ENCODE data around the gene FRYL. TPM values are rescaled to one million over a fixed set of nuclear protein-coding genes. Genes with fewer than 3 reads are reported as not detected.
A peak's percentile ranks its signal among the peaks of the same experiment; 100 is the strongest.

FRYL gene
- total RNA-seq, 1 donor from 2014 or later, result 22.9 TPM

GRCh38 chr4:48634688-48635308 is 145.3 kb downstream of the FRYL start:
- no peak for ATAC-seq
- DNase-seq (ENCODE audit: low spot score), result no peak

- no peak for DNase-seq (ENCODE audit: low spot score)
- no peak for ATAC-seq
Measured at GRCh38 chr4:48633657-48634056, 146.4 kb downstream of the FRYL start.

- ATAC-seq, result no peak
- DNase-seq (ENCODE audit: low spot score), result no peak
Measured at GRCh38 chr4:48629458-48629857, 150.6 kb downstream of the FRYL start.

- ATAC-seq (no peak), DNase-seq (ENCODE audit: low spot score) (no peak)
Measured at GRCh38 chr4:48623182-48623780, 156.8 kb downstream of the FRYL start.

- ATAC-seq (no peak), DNase-seq (ENCODE audit: low spot score) (no peak)
Measured at GRCh38 chr4:48620831-48621230, 159.2 kb downstream of the FRYL start.

- DNase-seq (ENCODE audit: low spot score), result no peak
- ATAC-seq, result no peak
Measured at GRCh38 chr4:48620093-48620492, 160.0 kb downstream of the FRYL start.

- no peak for DNase-seq (ENCODE audit: low spot score)
- peak; percentile 14 for ATAC-seq
Measured at GRCh38 chr4:48604527-48604926, 175.6 kb downstream of the FRYL start.

- ATAC-seq, result peak; percentile 60
- no peak for DNase-seq (ENCODE audit: low spot score)
Measured at GRCh38 chr4:48604041-48604440, 176.0 kb downstream of the FRYL start.

- peak; percentile 98 for ATAC-seq
Measured at GRCh38 chr4:48603366-48604003, 176.6 kb downstream of the FRYL start.

GRCh38 chr4:48602763-48603162 is 177.3 kb downstream of the FRYL start:
- no peak for DNase-seq (ENCODE audit: low spot score)
- ATAC-seq, result no peak

More at GRCh38 chr4:48603366-48604003, 176.6 kb downstream of the FRYL start:
- DNase-seq (ENCODE audit: low spot score), result no peak

GRCh38 chr4:48602222-48602621 is 177.9 kb downstream of the FRYL start:
- ATAC-seq (no peak), DNase-seq (ENCODE audit: low spot score) (no peak)

GRCh38 chr4:48596336-48596735 is 183.7 kb downstream of the FRYL start:
- ATAC-seq (no peak), DNase-seq (ENCODE audit: low spot score) (no peak)

GRCh38 chr4:48594180-48594579 is 185.9 kb downstream of the FRYL start:
- peak; percentile 40 for ATAC-seq
- DNase-seq (ENCODE audit: low spot score), result no peak

- DNase-seq (ENCODE audit: low spot score), result no peak
- ATAC-seq, result no peak
Measured at GRCh38 chr4:48591372-48591771, 188.7 kb downstream of the FRYL start.

- DNase-seq (ENCODE audit: low spot score), result no peak
- no peak for ATAC-seq
Measured at GRCh38 chr4:48590884-48591283, 189.2 kb downstream of the FRYL start.

GRCh38 chr4:48589098-48589445 is 191.0 kb downstream of the FRYL start:
- no peak for ATAC-seq
- no peak for DNase-seq (ENCODE audit: low spot score)

GRCh38 chr4:48588230-48589097 is 191.6 kb downstream of the FRYL start:
- DNase-seq (ENCODE audit: low spot score), result no peak
- no peak for ATAC-seq

- DNase-seq (ENCODE audit: low spot score) (no peak), ATAC-seq (no peak)
Measured at GRCh38 chr4:48585401-48585800, 194.7 kb downstream of the FRYL start.

GRCh38 chr4:48578132-48578968 is 201.7 kb downstream of the FRYL start:
- DNase-seq (ENCODE audit: low spot score) (peak; percentile 51), ATAC-seq (peak; percentile 100)

- ATAC-seq (no peak), DNase-seq (ENCODE audit: low spot score) (no peak)
Measured at GRCh38 chr4:48575964-48576363, 204.1 kb downstream of the FRYL start.

GRCh38 chr4:48571471-48571870 is 208.6 kb downstream of the FRYL start:
- DNase-seq (ENCODE audit: low spot score) (no peak), ATAC-seq (no peak)

All from left lobe of liver (tissue), 2 donors.